NCI-H446 treated with DMSO at 0.1 percent for 48 hours (cell line): Measurements from ENCODE around the gene ZNF609.
A peak's percentile ranks its signal among the peaks of the same experiment; 100 is the strongest.

ENCODE experiments used
- DNase-seq: peaks from one replicate; lab custom pipeline; 2025; lab: John Stamatoyannopoulos, UW

Gene ZNF609

DNA sequence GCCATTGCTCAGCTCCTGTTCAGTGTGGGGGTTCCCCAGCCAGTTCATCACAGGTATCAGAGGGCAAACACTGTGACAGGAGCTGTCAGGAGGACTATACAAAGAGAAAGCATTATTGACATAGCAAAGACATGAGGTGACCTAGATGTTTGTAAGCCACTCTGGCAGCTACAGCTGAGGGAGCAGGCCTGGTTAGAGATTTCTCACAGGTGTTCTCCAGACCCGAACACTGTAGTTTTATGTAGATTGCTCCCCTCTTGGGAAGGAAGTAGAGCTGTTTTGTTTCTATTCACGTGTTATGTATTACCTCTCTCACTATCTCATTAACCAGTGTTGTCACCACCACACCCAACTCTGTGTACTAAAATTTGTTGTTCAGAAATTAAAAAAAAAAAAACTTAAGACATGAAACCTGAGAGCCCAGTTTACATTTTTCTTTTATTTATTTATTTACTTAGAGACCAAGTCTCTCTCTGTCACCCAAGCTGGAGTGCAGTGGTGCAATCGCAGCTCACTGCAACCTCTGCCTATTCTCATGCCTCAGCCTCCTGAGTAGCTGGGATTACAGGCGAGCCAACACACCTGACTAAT, 191.3 kb downstream of the ZNF609 start:
- no peak for DNase-seq

DNA sequence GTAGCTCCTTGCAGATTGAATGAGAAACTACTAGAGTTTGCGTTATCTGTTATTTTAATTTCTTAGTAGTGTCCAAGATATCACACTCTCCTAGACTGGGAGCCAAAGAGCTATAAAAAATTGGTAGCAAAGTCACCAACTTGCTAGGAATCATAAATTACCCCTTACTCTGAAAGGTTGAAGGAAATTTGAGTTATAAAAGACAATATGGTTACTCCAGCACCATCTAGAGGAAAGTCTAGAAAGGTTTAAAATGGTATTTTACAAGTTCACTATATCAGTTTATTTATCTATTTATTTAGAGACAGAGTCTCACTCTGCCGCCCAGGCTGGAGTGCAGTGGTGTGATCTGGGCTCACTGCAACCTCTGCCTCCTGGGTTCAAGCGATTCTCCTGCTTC, 193.4 kb downstream of the ZNF609 start:
- DNase-seq: peak; percentile 8

DNA sequence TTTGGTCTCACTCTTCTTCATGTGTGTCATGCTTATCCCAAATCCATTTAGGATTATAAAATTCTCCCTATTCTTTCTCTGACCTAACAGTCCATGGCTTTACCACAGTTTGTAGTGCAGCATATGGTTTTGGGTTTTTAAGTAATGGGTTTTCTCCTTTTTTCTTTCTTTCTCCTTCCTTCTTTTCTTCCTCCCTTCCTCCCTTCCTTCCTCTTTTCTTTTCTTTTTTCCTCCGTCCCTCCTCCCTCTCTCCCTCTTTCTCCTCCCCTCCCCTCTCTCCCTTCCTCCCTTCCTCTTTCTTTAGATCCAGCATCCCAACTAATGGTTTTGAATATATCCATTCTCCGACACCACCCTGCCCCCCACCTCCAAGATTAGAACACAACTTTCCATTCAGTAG, 196.1 kb downstream of the ZNF609 start:
- DNase-seq: no peak

DNA sequence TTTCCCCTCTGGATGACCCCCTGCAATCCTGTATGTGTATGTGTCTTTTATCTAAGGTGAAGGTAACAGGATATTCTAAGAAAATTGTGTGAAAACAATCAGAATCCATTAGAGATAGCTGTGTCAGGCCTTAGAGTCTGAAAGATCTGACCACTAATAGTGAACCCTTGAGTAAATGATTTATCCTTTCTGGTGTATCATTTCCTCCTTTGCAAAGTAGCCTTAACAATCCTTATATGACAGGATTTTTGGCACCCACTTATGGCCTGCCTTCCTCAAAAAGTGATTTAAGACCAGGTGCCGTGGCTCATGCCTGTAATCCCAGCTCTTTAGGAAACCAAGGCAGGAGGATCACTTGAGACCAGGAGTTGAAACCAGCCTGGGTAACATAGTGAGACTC, 204.8 kb downstream of the ZNF609 start:
- DNase-seq: no peak

DNA sequence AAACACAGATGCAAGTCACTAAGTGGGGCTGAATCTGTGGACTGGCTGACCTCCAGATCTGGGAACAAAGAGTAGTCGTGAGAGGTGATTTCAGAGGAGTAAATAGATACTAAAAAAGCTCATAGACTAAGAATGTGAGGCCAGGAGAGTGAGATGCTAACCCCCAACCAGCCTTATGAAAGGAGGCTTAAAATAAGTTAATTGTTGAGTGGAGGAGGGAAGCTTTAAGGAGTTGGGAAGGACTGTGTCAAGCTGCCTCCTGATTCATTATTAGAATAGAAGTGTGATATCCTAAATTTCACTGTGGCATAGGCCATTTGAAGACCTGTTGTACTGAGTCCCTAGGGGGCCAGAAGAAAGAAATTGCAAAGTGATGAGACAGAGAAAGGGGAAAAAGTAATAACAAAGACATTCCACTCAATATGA, 207.4 kb downstream of the ZNF609 start:
- DNase-seq: no peak

DNA sequence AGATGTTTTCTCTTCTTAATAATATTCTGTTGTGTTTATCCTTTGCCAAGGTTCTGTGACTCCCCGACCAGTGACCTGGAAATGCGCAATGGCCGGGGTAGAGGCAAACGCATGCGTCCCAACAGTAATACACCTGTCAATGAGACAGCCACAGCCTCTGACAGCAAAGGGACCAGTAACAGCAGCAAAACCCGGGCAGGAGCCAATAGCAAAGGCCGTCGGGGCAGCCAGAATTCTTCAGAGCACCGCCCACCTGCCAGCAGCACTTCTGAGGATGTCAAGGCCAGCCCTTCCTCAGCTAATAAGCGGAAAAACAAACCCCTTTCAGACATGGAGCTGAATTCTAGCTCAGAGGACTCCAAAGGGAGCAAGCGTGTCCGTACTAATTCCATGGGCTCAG, 213.5 kb downstream of the ZNF609 start:
- no peak for DNase-seq

DNA sequence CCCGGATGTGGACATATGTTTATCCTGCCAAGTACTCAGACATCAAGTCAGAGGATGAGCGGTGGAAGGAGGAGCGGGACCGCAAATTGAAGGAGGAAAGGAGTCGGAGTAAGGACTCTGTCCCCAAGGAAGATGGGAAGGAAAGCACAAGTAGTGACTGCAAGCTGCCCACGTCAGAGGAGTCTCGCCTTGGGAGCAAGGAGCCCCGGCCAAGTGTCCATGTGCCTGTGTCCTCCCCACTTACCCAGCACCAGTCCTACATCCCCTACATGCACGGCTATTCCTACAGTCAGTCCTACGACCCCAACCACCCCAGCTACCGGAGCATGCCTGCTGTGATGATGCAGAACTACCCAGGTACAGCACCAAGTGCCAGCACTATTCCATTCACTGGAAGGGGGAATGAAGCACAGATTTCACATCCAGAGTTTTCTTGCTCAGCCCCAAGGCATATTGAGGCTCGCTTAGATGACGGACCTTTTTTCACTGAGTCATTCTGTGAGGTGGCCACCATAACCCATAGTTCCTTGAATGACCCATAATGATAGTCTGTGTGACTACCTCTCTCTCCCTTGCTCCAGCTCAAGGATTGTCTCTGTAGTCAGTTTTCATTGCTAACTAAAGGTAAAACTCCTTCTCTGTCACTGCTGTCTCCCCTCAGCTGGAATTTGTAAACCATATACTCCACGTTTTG, 217.9 kb downstream of the ZNF609 start:
- DNase-seq: no peak

DNA sequence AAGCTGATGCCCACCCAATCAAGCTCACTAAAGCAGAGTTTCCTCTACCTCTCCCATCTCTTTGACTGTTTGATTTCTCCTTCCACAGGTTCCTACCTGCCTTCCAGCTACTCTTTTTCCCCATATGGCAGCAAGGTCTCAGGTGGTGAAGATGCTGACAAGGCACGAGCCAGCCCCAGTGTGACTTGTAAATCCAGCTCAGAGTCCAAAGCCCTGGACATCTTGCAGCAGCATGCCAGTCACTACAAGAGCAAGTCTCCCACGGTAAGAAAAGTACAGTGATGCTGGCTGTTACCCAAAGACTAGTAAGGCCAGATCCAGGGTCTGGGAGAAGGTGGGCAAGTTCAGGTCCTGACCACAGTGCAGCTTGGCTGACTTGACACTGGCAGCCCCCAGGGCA, 219.7 kb downstream of the ZNF609 start:
- DNase-seq: no peak

DNA sequence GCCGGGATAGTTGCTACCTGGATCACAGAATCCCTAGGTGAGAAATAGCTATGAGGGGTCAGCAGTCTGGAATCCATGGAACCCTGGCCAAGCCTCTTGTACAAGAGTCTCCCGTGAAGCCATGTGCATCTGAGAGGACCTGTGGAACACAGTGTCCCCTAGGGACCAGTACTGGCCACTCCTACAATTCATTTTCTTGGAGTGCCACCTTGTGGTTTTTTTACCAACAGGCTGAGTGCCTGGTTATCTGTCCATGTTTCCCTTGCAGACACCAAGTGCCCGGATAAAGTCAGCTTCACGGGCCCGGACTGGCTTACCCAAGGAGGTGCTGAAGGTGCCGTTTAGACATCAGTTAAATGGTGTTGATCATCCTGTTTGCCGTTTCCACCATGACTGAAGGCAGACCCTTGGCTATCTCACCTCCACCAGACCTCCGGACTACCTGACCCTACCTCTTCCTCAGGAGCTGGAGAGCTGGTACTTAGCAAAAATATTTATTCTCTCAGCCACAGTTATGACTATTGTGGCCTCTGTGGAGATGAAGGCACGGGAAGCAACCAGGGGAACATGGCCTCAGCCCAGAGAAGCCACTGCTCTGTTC, 221.1 kb downstream of the ZNF609 start:
- peak; percentile 8 for DNase-seq

DNA sequence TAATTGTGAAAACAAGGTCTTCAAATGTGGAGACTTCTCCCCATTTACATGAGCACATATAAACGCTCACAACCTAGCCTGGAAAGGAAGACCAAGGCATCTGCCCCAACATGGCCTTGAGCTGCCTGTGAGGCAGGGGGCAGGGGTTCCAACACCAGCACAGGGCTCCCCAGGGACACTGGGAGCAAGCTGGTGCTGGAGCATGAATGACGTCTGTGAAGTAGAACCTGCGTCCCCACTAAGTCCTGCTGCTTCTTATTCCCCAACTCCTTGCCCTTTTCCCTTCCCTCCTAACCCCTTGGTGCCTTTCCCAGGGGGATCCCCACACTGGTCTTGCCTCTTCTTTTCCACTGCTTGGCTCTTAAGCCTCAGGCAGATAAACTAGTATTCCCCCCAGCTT, 221.9 kb downstream of the ZNF609 start:
- DNase-seq: no peak

DNA sequence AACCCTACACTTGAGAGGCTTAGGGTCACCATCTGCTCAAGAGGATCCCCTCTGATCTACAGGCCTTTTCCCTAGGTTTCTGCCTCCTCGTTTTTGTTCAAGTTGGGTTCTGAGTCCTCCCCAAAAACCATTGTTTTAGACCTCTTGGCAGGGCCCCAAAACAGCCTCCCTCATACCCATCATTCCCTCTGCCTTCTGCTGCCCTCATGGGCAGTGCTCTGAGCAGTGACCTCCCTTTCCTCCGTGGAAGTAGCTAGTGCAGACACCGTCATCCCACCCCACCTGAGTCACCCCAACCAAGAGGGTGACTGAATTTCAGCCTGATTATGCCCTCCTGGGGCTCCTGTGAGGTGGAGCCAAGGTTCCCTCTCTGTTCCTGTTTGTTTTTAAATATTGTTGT, 223.0 kb downstream of the ZNF609 start:
- DNase-seq: no peak

DNA sequence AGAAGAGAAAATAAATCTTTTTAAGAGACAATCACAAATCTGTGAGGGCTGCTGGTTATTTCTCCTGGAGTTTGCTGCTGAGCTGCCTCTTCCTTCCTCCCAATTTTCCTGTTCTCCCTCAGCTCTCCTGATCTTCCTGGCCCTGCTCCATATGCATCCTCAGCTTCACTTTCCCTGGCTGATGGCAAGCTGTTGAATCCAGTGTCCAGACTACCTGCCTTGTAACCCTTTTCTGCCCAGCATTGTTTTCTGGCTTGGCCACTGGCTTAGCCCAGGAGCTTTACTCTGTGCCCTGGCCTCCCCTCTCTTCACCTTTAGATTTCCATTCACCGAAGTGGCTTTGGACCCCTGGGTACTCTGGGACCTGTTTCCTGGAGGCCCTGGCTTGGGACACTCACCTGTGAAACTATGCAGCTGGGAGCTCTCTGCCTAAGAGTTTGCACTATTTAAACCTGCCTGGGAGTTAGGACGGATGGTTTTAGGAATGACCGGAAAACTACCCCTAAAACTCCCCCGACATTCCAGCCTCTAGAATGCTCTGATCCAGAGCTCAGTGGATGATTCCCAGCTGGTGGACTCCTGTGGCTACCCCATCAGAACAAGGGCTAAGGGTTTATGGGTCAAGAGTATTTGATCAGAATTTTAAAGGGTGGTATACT, 225.0 kb downstream of the ZNF609 start:
- no peak for DNase-seq

DNA sequence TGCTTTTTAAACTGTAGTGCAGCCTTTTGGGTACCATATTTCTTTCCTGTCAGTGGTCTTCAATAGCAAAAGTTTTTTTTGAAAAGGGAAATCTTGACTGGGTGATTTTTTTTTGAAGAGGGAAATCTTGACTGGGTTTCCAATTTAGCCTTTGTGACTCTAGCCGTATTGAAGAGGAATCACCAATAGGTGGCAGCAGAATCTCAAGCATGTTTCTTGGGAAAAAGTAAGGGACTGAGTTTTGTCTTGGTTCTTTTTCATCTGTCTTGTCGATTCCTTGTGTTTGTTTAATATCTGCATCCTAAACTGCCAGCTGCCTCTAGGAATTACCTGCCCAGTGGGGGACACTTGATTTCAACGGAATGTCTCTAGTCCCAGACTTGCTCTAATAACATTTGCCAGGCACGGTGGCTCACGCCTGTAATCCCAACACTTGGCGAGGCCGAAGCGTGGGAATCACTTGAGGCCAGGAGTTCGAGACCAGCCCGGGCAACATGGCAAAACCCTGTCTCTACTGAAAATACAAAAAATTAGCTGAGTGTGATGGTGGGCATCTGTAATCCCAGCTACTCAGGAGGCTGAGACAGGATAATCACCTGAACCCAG, 225.9 kb downstream of the ZNF609 start:
- DNase-seq: no peak

DNA sequence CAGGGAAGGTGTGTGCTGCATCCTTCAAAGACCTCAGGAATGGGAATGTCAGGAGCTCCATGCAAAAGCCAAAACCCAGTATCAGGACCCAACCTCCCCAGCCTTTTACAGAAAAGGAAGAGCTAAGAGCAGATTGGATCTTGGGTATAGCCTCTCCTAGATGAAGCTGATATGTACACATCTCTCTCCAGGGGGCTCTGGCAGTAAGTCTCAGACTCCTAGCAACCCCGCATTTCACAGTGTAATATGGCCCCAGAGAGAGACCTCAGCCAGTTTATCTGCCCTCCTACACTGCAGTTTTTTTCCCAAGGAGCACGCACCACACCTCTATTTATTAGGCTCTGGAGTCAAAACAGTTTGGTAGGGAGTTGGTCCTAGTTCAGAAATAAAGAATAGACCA, 226.8 kb downstream of the ZNF609 start:
- DNase-seq: no peak

DNA sequence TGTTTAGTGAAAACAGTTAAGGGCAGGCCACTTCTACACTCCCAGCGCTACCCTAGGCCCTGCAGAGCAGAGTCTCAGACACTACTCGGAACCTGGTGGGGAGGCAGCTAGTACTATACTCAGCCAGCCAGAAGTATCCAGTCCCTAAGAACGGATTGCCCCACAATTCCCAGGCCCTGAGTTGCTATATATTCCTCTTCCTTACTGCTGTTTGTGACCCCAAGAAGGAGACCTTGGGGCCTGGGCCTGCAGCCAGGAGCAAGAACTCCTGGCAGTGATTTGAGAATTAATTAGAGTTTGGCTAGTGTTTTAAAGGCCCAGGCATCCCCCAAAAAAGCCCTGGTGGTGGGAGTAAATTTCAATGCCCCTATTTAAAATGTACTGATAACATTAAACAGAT, 227.3 kb downstream of the ZNF609 start:
- no peak for DNase-seq

DNA sequence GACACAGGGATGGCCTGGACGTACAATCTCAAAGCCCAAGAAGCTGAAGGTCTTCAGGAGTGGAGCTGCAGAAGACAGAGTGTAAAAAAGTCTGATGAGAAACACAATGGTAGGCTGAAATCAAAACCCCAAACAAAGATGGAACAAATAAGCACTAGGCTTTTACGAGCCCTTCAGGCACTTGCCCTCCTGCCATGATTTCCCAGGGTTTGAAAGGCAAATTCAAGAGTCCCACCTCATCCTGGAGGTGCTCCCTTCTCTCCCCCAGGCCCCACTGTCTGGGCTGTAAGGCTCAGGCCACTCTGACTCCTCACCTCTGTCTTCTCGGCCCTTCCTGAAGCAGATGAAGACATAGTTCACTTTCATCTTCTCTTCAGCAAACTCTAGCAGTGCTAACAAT, 228.4 kb downstream of the ZNF609 start:
- DNase-seq: no peak

DNA sequence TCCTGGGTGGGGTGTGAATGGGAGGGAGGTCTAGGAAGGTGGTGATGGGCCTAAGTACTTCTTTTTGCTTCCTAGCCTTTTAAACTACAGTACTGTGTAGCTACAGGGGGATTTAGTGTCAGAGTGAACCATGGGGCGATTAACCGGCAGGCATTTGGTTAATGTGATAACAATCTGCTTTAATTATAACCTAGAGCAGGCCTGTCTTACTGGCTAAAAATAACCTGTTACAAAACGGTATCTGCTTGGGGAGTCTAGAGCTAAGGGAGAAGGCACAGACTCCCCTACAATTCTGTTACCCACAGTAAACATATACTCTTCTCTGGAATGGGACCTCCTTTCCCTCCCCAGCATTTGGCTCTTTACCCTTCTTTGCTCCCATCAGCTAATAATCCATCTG, 229.6 kb downstream of the ZNF609 start:
- no peak for DNase-seq

DNA sequence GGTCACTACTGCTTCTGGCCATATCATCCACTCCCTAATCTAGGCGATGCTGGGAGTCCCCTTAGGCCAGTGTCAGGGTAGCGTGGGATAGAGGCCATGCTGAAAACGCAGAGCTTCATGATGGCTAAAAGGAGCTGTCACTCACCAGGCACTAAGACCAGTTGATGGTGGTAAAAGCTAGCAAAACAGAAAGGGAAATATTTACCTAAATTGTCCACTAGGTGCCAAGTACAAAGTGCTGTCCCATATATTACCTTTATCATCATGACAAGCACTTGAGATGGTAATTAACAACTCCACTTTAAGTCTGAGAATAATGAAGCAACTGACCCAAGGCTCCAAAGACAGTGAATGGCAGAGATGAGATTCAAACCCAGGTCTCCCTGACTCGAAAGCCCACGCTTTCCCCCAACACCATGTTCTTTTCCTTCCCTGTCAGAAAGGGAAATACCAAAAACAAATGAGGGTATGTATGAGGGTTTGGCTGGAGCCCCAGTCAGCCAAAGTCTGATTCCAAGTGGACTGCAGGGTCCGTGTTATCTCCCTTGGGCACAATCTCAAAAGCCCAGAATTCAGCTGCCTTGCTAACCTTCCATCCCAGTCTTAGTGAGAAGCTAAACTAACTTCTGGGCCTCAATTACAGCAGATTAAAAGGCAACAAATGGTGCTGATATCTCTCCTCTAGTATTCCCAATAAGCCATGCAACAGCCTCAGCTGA, 230.4 kb downstream of the ZNF609 start:
- DNase-seq: no peak

DNA sequence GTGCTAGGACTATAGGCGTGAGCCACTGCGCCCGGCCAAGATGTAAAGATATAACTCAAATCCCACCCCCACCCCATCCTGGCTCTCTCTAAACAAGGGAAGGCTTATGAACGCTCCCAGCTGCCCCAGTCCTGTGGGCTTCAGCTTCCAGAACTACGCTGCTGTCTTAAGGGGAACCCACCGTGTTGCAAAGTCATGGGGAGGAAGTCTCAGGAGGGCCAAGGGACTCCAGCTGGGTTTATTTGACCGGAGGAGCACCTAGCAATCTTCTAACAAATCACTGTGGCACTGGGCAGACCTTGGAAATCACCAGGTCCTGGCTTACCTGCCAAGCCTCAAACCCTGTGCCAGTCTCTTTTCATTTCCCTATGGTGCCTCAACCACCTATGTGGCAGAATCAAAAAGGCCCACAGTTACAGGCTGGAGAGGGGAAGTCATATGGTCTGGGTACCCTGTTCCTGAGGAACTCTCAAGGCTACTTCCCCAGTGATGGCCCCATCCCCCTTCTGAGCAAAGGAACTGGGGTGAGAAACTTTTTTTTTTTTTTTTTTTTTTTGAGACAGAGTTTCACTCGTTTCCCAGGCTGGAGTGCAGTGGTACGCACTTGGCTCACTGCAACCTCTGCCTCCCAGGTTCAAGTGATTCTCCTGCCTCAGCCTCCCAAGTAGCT, 231.7 kb downstream of the ZNF609 start:
- DNase-seq: no peak

DNA sequence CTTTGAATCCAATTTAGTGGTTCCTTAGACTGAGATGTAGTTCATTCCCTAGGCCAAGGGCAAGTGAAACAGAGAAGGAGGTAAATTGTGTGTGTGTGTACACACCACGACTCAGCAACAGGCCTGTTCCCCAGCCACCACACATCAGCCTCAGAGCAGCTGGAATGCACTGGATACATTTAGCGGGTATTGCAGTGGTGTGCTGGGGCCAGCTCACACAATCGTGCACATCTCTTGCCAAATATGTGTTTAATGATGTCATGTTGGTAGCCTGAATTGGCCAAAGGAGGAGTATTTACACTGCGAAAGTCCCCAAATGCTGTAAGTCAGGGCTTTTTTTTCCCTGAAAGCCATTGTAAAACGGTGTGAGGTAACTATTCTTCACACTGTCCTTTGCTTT, 232.8 kb downstream of the ZNF609 start:
- DNase-seq: no peak

DNA sequence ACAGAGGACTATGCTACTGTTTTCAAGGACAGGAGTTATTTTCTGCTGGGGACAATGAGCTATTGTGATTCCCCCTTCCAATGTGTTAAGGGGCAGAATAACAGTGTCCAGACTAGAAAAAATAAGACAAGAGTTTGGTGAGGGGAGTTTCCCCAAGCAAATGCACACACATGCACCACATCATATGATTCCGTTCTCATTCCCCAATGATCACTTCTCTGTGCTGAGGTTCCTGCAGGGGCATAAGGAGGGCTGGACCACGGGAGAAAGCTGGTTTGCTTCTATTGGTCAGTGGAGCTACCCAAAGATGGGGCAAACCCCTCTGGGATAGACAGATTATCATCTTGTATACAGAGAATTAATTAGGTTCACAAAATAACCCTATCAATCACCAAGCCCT, 234.4 kb downstream of the ZNF609 start:
- DNase-seq: no peak

DNA sequence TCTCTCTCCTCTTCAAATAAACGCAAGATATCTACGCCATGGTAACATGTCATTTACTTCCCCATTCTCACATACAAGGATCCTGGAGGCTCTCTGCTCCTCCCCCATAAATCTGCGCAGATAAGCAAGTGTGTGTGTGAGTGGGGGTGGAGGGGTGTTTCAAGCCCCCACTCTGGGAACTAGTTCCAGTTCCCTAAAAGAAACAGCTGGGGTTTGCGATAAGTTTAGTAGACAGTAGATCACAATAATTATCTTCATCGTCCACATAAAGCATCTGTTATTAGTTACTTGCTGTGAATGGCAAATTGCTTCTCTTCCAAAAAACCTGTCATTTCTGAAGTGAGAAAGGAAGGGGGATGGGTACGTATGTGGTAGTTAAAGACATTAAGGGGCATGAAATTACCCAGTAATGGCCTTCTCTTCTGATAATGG, 235.2 kb downstream of the ZNF609 start:
- no peak for DNase-seq
